HepG2 (cell line): Measurements from ENCODE around the gene CEP68. TPM values are rescaled to one million over a fixed set of nuclear protein-coding genes. Genes with fewer than 3 reads are reported as not detected.

Experiments
- AHR ChIP-seq: IDR thresholded peaks from 2 replicates; pipeline ENCODE4 v1.6.1; 2018; ENCODE audit warnings: missing genetic modification reagents, missing compliant biosample characterization
- ARNT2 ChIP-seq: sonication (generic); formaldehyde crosslinking; IDR thresholded peaks from 2 replicates; pipeline ENCODE4 v1.8.0; 2022; ENCODE audit warnings: mild to moderate bottlenecking, low read depth, missing genetic modification reagents, moderate library complexity
- FOSL2 ChIP-seq: sonication (generic); formaldehyde crosslinking; IDR thresholded peaks from 2 replicates; pipeline ENCODE4 v1.4.0; 2020; ENCODE audit warnings: missing genetic modification reagents
- KDM3A ChIP-seq: IDR thresholded peaks from 2 replicates; pipeline ENCODE4 v1.6.1; 2018; ENCODE audit warnings: low read depth, missing compliant biosample characterization
- KLF13 ChIP-seq: sonication (generic); formaldehyde crosslinking; IDR thresholded peaks from 2 replicates; pipeline ENCODE4 v1.4.0; 2020; ENCODE audit warnings: mild to moderate bottlenecking, missing genetic modification reagents
- KLF16 ChIP-seq, 2 experiments: sonication (generic) in 1 of 2; formaldehyde crosslinking in 1 of 2; IDR thresholded peaks; 2 replicates each; pipeline versions ENCODE4 v1.6.1 to v1.8.0; 2016 to 2023; ENCODE audit warnings: missing genetic modification reagents in 2 of 2, missing compliant biosample characterization in 1 of 2
- NFKBIZ ChIP-seq: IDR thresholded peaks from 2 replicates; pipeline ENCODE4 v1.6.1; 2018; ENCODE audit warnings: missing genetic modification reagents, missing compliant biosample characterization
- PAF1 ChIP-seq: IDR thresholded peaks from 2 replicates; pipeline ENCODE4 v1.6.1; 2016; ENCODE audit warnings: missing genetic modification reagents, missing compliant biosample characterization
- SRSF1 ChIP-seq: fragments of 200-400 bp; formaldehyde crosslinking; optimal IDR thresholded peaks from 2 replicates; pipeline ENCODE3; 2017; ENCODE audit warnings: mild to moderate bottlenecking, low read depth, low read length, moderate library complexity
- THAP11 ChIP-seq: IDR thresholded peaks from 2 replicates; pipeline ENCODE4 v1.6.1; 2016; ENCODE audit warnings: missing biosample characterization, missing genetic modification reagents
- ZNF337 ChIP-seq: sonication (generic); formaldehyde crosslinking; IDR thresholded peaks from 2 replicates; pipeline ENCODE4 v1.5.1; 2020; ENCODE audit warnings: missing genetic modification reagents, low read depth, mild to moderate bottlenecking, borderline replicate concordance
- ZNF614 ChIP-seq: IDR thresholded peaks from 2 replicates; pipeline ENCODE4 v1.6.1; 2018; ENCODE audit warnings: missing biosample characterization, missing genetic modification reagents, inconsistent platforms, borderline replicate concordance
- polyA plus RNA-seq, 8 experiments: library from polyadenylated mRNA; depleted of rRNA in 3 of 8; stranded (reverse) in 7 of 8; unstranded in 1 of 8; fragments of >200 nt; fragmentation: Illumina TruSeq in 4 of 8; extraction: Trizol in 4 of 8; gene quantifications; 2 replicates each; pipeline versions ENCODE4 v1.2.1 to v1.2.3, GENCODE V29; 2011 to 2016; ENCODE audit warnings: low read depth in 4 of 8, missing spikeins in 1 of 8, mixed read lengths in 1 of 8; ENCODE audit not compliant: insufficient read depth in 1 of 8
- total RNA-seq, 5 experiments: library from RNA; depleted of rRNA; stranded (reverse); fragments of >200 nt; fragmentation: Illumina TruSeq; extraction: Trizol; gene quantifications; 2 replicates each; pipeline ENCODE4 v1.2.3, GENCODE V29; 2016; ENCODE audit warnings: low read depth in 1 of 5
- TF ChIP-seq, protein P1 (sequence below): sonication (generic); formaldehyde crosslinking; IDR thresholded peaks from 2 replicates; pipeline ENCODE4 v1.4.0; 2020; ENCODE audit warnings: mild to moderate bottlenecking, missing genetic modification reagents
- TF ChIP-seq, protein P2 (sequence below): sonication (generic); formaldehyde crosslinking; IDR thresholded peaks from 2 replicates; pipeline ENCODE4 v1.5.0; 2020; ENCODE audit warnings: missing genetic modification reagents, mild to moderate bottlenecking, borderline replicate concordance
- TF ChIP-seq, protein P3 (sequence below): IDR thresholded peaks from 2 replicates; pipeline ENCODE4 v1.6.1; 2018; ENCODE audit warnings: missing genetic modification reagents
- TF ChIP-seq, protein P4 (sequence below): sonication (generic); formaldehyde crosslinking; IDR thresholded peaks from 2 replicates; pipeline ENCODE4 v1.4.0; 2020; ENCODE audit warnings: missing genetic modification reagents
- TF ChIP-seq, protein P5 (sequence below): IDR thresholded peaks from 2 replicates; pipeline ENCODE4 v1.6.1; 2018; ENCODE audit warnings: missing genetic modification reagents, mild to moderate bottlenecking, missing compliant biosample characterization

Gene CEP68
- total and polyA plus RNA-seq, 2 of the 13 experiments (the other 11 are each of a cell fraction or from before 2014, with no cell fraction given): 5.7 to 9.3 TPM

DNA sequence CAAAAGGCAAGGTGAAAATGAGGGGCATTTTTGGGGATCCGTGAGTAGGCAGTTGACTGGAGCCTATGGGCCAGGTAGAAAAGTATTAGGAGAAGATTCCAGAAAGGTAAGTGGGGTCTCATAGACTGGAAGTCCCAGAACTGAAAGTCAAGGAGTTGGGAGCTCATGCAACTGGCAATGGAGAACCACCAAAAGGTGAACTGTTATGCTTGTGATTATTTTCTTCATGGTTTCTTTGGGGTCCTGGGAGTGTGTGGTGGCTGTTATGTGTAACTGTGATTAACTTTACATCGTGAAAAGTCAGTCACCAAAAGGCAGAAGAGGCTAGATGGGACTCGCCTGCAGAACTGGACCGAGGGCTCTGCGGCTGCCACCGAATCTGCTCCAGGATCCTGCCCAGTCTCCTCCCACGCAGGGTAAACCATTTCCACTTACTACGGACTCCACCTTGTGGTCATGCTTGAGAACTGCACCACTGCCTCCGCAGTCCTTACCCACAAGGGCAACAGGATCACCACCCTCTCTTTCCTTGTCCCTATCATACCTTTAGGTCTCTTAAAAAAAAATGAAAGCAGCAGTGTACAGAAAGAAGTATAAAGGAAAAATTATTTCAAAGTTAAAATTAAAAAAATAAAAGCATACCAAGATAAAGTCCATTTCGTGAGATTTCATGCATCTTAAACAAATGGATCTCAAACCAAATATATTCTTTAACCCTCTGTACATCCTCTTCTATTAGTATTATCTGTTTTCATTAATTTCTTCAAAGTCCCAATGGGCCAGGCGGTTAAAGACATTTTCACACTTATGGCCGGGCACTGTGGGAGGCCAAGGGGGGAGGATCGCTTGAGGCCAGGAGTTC lies 15.6 kb upstream of the CEP68 start (continued):
- TF ChIP-seq, protein P1, sequence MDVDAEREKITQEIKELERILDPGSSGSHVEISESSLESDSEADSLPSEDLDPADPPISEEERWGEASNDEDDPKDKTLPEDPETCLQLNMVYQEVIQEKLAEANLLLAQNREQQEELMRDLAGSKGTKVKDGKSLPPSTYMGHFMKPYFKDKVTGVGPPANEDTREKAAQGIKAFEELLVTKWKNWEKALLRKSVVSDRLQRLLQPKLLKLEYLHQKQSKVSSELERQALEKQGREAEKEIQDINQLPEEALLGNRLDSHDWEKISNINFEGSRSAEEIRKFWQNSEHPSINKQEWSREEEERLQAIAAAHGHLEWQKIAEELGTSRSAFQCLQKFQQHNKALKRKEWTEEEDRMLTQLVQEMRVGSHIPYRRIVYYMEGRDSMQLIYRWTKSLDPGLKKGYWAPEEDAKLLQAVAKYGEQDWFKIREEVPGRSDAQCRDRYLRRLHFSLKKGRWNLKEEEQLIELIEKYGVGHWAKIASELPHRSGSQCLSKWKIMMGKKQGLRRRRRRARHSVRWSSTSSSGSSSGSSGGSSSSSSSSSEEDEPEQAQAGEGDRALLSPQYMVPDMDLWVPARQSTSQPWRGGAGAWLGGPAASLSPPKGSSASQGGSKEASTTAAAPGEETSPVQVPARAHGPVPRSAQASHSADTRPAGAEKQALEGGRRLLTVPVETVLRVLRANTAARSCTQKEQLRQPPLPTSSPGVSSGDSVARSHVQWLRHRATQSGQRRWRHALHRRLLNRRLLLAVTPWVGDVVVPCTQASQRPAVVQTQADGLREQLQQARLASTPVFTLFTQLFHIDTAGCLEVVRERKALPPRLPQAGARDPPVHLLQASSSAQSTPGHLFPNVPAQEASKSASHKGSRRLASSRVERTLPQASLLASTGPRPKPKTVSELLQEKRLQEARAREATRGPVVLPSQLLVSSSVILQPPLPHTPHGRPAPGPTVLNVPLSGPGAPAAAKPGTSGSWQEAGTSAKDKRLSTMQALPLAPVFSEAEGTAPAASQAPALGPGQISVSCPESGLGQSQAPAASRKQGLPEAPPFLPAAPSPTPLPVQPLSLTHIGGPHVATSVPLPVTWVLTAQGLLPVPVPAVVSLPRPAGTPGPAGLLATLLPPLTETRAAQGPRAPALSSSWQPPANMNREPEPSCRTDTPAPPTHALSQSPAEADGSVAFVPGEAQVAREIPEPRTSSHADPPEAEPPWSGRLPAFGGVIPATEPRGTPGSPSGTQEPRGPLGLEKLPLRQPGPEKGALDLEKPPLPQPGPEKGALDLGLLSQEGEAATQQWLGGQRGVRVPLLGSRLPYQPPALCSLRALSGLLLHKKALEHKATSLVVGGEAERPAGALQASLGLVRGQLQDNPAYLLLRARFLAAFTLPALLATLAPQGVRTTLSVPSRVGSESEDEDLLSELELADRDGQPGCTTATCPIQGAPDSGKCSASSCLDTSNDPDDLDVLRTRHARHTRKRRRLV: no peak
- TF ChIP-seq ZNF337 (CRISPR knock-in tag) (no peak), NFKBIZ (peak; percentile 88), AHR (CRISPR knock-in tag) (0 out of 2 replicates have a peak, but pooled peaks have one; percentile 64), ARNT2 (peak; percentile 34; the same call in 1 of the 2 replicates), SRSF1 (no peak), PAF1 (CRISPR knock-in tag) (no peak), KLF16 (CRISPR knock-in tag; IDR thresholded peaks at IDR 0.05) (peak in 1 of 2 experiments; percentile 78; a peak in 2 of 4 replicates), FOSL2 (peak; percentile 45), ZNF614 (CRISPR knock-in tag) (peak; percentile 63; the same call in 1 of the 2 replicates), THAP11 (CRISPR knock-in tag) (peak; percentile 67), KDM3A (CRISPR knock-in tag) (peak; percentile 49; the same call in 1 of the 2 replicates), KLF13 (no peak)
- TF ChIP-seq, protein P2, sequence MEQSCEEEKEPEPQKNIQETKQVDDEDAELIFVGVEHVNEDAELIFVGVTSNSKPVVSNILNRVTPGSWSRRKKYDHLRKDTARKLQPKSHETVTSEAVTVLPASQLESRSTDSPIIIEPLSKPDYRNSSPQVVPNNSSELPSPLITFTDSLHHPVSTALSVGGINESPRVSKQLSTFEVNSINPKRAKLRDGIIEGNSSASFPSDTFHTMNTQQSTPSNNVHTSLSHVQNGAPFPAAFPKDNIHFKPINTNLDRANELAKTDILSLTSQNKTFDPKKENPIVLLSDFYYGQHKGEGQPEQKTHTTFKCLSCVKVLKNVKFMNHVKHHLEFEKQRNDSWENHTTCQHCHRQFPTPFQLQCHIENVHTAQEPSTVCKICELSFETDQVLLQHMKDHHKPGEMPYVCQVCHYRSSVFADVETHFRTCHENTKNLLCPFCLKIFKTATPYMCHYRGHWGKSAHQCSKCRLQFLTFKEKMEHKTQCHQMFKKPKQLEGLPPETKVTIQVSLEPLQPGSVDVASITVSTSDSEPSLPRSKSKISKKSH (CRISPR knock-in tag): 0 out of 2 replicates have a peak, but pooled peaks have one; percentile 37
- TF ChIP-seq, protein P3, sequence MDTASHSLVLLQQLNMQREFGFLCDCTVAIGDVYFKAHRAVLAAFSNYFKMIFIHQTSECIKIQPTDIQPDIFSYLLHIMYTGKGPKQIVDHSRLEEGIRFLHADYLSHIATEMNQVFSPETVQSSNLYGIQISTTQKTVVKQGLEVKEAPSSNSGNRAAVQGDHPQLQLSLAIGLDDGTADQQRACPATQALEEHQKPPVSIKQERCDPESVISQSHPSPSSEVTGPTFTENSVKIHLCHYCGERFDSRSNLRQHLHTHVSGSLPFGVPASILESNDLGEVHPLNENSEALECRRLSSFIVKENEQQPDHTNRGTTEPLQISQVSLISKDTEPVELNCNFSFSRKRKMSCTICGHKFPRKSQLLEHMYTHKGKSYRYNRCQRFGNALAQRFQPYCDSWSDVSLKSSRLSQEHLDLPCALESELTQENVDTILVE (CRISPR knock-in tag): peak; percentile 59; the same call in 1 of the 2 replicates
- TF ChIP-seq, protein P4, sequence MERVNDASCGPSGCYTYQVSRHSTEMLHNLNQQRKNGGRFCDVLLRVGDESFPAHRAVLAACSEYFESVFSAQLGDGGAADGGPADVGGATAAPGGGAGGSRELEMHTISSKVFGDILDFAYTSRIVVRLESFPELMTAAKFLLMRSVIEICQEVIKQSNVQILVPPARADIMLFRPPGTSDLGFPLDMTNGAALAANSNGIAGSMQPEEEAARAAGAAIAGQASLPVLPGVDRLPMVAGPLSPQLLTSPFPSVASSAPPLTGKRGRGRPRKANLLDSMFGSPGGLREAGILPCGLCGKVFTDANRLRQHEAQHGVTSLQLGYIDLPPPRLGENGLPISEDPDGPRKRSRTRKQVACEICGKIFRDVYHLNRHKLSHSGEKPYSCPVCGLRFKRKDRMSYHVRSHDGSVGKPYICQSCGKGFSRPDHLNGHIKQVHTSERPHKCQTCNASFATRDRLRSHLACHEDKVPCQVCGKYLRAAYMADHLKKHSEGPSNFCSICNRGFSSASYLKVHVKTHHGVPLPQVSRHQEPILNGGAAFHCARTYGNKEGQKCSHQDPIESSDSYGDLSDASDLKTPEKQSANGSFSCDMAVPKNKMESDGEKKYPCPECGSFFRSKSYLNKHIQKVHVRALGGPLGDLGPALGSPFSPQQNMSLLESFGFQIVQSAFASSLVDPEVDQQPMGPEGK (CRISPR knock-in tag): peak; percentile 25; the same call in 1 of the 2 replicates
- TF ChIP-seq, protein P5, sequence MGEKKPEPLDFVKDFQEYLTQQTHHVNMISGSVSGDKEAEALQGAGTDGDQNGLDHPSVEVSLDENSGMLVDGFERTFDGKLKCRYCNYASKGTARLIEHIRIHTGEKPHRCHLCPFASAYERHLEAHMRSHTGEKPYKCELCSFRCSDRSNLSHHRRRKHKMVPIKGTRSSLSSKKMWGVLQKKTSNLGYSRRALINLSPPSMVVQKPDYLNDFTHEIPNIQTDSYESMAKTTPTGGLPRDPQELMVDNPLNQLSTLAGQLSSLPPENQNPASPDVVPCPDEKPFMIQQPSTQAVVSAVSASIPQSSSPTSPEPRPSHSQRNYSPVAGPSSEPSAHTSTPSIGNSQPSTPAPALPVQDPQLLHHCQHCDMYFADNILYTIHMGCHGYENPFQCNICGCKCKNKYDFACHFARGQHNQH (CRISPR knock-in tag): peak; percentile 59; the same call in 1 of the 2 replicates
